ENCODE results near the gene TPM3.
"Not testable (repeated sequence)": the region's sequence is repeated elsewhere in the genome, so short reads cannot be mapped to it uniquely, and the experiment has no call there.

The TPM3 gene
- 739 to 1,040 (median 850) reads per million in 18 experiments for total RNA-seq

GRCh38 chr1:154191990-154192461, at the start of gene TPM3:
Gene TPM3, minus strand, starts transcription at chr1:154192100. Its CDS starts 82 bp downstream, at chr1:154192018.
- DNase-seq, result peak; percentile 12 to 53

- DNase-seq, result no peak
Measured at GRCh38 chr1:154240294-154240833, 48.5 kb upstream of the TPM3 start.

GRCh38 chr1:154239491-154239890, 47.6 kb upstream of the TPM3 start:
- DNase-seq, result no peak

GRCh38 chr1:154237880-154238506, 46.1 kb upstream of the TPM3 start:
- DNase-seq, result no peak

GRCh38 chr1:154237435-154237834, 45.5 kb upstream of the TPM3 start:
- no peak for DNase-seq

- no peak for DNase-seq
Measured at GRCh38 chr1:154236855-154237254, 45.0 kb upstream of the TPM3 start.

GRCh38 chr1:154233127-154233526, 41.2 kb upstream of the TPM3 start:
- DNase-seq, result not testable (repeated sequence)

- DNase-seq, result not testable (repeated sequence)
Measured at GRCh38 chr1:154231112-154231511, 39.2 kb upstream of the TPM3 start.

- DNase-seq, result no peak
Measured at GRCh38 chr1:154225370-154225769, 33.5 kb upstream of the TPM3 start.

GRCh38 chr1:154223621-154224020, 31.7 kb upstream of the TPM3 start:
- DNase-seq, result peak; percentile 34 to 50

GRCh38 chr1:154222918-154223317, 31.0 kb upstream of the TPM3 start:
- no peak for DNase-seq

GRCh38 chr1:154222518-154222917, 30.6 kb upstream of the TPM3 start:
- no peak for DNase-seq

- peak; percentile 29 to 39 for DNase-seq
Measured at GRCh38 chr1:154221278-154222001, 29.5 kb upstream of the TPM3 start.

- DNase-seq, result no peak
Measured at GRCh38 chr1:154220970-154221277, 29.0 kb upstream of the TPM3 start.

GRCh38 chr1:154220071-154220969, 28.4 kb upstream of the TPM3 start, which contains the start of gene UBAP2L:
Gene UBAP2L, plus strand, starts transcription at chr1:154220955. Its CDS starts 4,169 bp downstream, at chr1:154225124.
- DNase-seq, result peak; percentile 100

GRCh38 chr1:154219541-154219940, 27.6 kb upstream of the TPM3 start:
- peak; percentile 58 to 71 for DNase-seq

- DNase-seq, result no peak
Measured at GRCh38 chr1:154218545-154218944, 26.6 kb upstream of the TPM3 start.

GRCh38 chr1:154213274-154213673, 21.4 kb upstream of the TPM3 start:
- no peak for DNase-seq

GRCh38 chr1:154212083-154212482, 20.2 kb upstream of the TPM3 start:
- DNase-seq, result no peak

GRCh38 chr1:154208677-154209388, 16.9 kb upstream of the TPM3 start:
- no peak for DNase-seq

- DNase-seq, result no peak
Measured at GRCh38 chr1:154207262-154207661, 15.4 kb upstream of the TPM3 start.

- DNase-seq, result no peak
Measured at GRCh38 chr1:154206196-154206595, 14.3 kb upstream of the TPM3 start, which contains the start of gene CFAP141. Gene CFAP141, minus strand, starts transcription at chr1:154206333. Its CDS starts 26 bp downstream, at chr1:154206307.

Measured in inflammatory macrophage (primary cell).